Stimulated activated CD8-positive, alpha-beta memory T cell treated with anti-CD3 and anti-CD28 coated beads, Interleukin-15, amount 100 ng/mL, for 4 hours (primary cell): ENCODE data around the gene CFTR.

Experiments
- DNase-seq, 2 donors: peaks; one replicate each; pipeline ENCODE4 v3.0.0-alpha.2; 2020; ENCODE audit warnings: low read depth in 2 of 2

CFTR gene

DNA sequence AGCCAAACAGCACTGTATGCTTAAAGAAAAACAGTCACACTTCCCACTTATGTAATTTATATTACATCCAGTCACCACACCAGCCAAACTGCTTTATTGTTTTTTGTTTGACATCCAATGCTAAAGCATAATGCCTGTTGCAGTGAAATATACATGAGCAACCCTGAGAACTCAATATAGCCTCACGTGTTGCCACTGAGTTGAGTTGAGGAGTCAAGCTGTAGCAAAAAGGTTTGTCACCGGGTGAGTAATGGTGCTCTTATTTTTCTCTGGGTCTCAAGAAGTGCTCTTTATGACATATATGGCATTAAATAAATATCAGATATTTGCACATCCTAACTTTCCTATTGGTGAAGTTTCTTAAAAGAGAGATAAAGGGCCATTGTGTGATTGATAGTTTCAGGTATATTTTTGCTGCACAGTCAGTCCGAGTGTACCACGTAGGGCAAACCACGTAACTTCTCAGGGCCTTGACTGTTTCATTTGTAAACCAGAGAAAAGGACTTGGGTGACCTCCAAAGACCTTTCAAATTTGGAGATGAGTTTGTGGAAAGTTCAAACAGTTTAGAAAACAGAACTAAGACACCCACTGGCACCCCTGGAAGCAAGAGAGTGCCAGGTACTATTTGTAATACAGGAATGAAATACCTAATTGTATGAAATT, 168.5 kb downstream of the CFTR start:
- DNase-seq: no peak

DNA sequence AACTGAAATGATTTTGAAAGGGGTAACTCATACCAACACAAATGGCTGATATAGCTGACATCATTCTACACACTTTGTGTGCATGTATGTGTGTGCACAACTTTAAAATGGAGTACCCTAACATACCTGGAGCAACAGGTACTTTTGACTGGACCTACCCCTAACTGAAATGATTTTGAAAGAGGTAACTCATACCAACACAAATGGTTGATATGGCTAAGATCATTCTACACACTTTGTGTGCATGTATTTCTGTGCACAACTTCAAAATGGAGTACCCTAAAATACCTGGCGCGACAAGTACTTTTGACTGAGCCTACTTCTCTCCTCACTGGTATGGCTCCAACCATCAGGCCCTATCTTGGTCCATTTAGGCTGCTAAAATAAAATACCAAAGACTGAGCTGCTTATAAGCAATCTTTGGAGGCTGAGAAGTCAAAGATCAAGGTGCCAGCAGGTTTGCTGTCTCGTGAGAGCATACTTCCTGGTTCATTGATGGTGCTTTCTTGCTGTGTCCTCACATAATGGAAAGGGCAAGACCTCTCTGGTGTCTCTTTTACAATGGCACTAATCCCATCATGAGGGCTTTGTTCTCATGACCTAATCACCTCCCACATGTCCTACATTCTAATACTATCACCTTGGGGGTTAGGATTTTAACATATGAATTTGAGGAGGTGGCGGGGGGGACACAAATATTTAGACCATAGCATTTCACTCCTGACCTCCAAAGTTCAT, 173.3 kb downstream of the CFTR start:
- no peak for DNase-seq

DNA sequence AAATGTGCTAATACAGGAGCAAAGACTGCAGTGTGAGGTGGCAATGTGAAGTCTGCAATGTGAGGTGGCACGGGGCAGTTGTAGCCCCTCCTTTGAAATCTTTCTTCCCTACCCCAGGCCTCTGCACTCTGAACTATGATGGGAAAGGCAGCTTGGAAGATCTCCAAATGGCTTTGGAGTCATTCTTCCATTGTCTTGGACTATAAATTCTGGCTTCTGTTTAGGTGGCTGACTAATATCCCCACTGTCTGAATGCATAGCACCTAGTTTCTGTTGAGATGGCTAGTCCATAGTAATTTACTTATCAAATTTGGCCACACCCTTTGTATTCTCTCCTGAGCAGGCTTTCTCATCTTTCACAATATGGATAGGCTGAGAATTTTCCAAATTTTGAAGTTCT, 175.0 kb downstream of the CFTR start:
- no peak for DNase-seq

DNA sequence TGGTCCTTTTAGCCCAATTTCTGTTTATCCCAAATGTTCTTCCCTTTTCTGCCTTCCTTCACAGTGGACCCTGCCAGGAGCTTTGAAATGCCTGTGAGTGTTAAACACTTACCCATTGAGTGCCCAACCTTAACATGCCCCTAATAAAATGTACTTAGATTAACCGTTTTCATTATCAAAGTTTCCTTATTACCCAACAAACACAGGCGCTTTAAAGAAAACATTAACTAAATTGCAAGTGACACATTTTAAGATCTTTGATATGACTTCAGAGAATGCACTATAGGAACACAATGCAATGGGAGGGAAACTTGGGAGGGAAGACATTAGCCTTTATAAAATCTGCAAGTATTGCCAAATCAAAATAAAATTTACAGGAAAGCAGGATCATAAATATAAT, 177.0 kb downstream of the CFTR start:
- DNase-seq: no peak

DNA sequence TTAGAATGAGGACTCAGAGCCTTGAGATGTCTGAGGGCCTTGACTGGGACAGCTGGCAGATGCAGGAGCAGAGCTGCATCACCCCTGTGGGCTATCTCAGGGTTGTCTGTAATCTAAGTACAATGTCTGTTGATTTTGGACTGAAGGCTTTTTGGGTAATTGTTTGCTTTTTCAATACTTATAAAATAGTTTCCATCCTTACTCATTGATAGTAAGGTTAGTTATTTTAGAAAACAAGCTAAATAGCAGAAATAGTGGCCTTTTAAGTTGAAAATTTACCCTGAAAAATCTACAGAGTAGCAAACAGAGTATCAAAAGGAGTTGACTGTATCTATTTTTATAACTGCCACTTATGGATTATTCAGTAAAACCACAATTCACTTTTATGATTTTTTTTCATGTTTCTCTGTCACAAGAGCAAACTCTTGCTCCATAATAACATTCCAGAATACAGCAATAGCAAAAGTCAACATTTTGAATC, 179.7 kb downstream of the CFTR start:
- no peak for DNase-seq

DNA sequence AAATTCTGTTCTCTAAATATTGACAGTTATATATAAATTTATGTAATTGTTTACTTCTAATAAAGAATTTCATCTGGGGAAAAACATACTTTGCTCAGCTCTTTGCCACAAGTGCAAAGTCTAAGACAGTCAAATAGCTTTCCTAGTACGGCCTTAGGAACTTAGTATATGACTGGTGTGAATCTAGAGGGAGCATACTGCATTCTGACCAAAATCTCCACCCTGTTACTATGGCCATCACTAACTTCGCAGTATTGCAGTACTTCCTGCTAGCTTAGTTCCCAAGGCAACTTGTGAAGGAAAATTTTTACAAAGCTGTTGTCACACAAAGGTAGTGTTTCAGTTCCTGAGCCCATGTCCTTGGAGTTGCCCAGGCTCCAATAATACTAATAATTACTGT, 181.5 kb downstream of the CFTR start:
- DNase-seq: no peak

DNA sequence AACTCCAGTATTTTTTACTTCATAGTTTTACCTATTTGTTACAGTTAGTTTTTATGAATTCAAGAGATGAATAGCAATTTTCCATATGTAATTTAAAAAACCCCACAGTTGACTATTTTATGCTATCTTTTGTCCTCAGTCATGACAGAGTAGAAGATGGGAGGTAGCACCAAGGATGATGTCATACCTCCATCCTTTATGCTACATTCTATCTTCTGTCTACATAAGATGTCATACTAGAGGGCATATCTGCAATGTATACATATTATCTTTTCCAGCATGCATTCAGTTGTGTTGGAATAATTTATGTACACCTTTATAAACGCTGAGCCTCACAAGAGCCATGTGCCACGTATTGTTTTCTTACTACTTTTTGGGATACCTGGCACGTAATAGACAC, 184.2 kb downstream of the CFTR start:
- DNase-seq: no peak

DNA sequence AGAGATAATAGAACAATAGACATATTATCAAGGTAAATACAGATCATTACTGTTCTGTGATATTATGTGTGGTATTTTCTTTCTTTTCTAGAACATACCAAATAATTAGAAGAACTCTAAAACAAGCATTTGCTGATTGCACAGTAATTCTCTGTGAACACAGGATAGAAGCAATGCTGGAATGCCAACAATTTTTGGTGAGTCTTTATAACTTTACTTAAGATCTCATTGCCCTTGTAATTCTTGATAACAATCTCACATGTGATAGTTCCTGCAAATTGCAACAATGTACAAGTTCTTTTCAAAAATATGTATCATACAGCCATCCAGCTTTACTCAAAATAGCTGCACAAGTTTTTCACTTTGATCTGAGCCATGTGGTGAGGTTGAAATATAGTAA, 185.5 kb downstream of the CFTR start:
- no peak for DNase-seq

DNA sequence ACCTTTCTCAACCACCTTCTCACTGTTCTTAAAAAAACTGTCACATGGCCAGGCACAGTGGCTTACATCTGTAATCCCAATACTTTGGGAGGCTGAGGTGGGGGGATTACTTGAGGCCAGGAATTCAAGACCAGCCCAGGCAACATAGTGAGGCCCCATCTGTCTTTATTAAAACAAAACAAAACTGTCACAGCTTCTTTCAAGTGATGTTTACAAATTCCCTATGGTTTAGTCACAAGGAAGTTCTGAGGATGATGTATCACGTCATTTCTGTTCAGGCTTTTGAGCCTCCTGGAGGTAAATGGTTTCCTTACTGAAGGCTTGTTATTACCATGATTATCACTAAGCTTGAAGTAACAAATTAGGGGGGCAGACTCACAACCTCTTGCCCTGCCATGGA, 186.2 kb downstream of the CFTR start:
- no peak for DNase-seq

DNA sequence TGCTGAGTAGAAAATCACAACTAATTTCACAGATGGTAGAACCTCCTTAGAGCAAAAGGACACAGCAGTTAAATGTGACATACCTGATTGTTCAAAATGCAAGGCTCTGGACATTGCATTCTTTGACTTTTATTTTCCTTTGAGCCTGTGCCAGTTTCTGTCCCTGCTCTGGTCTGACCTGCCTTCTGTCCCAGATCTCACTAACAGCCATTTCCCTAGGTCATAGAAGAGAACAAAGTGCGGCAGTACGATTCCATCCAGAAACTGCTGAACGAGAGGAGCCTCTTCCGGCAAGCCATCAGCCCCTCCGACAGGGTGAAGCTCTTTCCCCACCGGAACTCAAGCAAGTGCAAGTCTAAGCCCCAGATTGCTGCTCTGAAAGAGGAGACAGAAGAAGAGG, 186.9 kb downstream of the CFTR start:
- DNase-seq: no peak

DNA sequence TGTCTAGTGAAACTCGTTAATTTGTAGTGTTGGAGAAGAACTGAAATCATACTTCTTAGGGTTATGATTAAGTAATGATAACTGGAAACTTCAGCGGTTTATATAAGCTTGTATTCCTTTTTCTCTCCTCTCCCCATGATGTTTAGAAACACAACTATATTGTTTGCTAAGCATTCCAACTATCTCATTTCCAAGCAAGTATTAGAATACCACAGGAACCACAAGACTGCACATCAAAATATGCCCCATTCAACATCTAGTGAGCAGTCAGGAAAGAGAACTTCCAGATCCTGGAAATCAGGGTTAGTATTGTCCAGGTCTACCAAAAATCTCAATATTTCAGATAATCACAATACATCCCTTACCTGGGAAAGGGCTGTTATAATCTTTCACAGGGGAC, 187.6 kb downstream of the CFTR start:
- DNase-seq: no peak

DNA sequence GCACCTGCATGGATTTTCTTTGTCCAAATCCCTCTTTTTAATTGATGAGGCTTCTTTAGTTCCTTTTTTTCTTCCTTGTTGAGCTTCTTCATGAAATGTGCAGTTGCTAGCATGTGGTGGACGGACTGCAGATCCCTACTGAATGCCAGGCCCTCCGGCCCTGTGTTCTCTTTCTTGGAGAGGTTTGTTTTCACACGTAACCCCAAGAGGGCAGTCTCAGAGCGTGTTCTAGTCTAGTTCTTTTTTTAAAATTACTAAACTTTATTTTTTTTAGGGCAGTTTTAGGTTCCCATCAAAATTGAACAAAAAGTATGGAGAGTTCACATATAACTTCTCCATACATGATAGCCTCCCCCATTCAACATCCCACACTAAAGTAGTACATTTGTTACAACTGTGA, 190.0 kb downstream of the CFTR start:
- DNase-seq: no peak

DNA sequence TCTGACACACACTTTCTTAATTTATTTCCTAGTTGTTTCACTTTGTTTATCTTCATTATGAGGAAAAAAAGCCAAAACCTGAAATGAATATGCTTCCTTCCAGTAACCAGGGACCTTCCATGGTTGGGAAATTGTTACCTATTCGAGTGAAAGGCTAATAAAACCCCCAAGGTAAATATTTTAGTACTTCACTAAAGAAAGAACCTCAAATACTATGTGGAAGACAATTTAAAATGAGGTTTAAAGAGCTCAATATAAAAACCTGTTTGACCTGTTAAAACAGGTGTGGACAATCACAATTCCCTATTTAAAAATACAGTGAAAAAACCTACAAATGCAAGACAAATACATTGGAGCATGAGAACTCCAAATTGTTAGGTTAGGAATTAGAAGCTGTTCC, 192.6 kb downstream of the CFTR start:
- no peak for DNase-seq

DNA sequence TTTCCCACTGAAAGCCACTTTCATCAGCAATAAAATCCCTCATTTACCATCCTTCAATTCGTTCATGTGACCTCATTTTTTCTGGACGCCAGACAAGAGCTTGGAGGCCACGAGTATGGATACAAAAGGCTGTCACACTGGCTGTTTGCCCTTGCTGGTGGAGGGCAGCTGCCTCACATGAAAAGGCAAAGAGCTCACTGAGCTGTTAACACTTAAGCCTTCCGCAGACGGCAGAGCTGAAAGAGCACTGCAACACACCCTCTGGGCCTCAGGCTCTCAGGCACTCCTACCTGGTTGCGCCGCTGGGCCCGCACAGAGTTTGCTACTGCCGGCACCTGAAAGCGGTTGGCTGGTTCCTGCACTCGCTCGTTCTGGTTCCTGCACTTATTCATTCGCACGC, 193.5 kb downstream of the CFTR start:
- DNase-seq: no peak

DNA sequence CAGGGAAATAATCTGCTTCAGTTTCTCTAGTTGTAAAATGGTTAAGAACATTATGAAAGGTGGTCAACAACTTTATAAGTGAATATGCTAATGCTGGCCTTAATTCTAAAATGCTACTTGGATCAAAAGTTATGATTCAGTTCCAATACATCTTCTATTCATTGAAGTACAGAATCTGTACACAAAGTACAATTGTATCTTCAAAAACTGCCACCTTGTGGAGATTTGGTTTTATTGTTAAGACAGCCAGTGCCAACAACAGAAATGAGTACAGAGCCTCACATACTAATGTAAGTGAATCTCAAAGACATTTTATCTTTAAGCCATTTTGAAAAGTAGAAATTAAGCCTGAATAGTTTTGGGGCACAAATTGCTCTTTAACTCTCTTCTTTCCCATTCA, 194.0 kb downstream of the CFTR start:
- no peak for DNase-seq

DNA sequence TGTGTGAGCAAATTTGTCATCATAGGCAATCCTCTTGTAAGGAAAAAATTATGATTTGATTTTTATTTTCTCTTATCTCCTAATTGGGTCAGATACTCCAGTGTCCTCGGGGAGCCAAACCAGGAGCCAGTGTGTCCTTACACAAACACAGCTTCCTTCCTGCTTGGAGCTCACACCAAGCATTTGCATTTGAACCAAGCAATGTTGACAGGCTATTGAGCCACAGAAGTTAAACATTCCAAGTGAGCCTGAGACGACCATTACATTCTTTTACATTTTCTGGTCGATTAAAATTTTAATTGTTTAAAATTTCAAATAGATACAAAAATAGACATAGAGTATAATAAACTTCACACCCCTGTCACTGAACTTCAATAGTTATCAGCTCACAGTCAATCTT, 194.8 kb downstream of the CFTR start:
- no peak for DNase-seq

DNA sequence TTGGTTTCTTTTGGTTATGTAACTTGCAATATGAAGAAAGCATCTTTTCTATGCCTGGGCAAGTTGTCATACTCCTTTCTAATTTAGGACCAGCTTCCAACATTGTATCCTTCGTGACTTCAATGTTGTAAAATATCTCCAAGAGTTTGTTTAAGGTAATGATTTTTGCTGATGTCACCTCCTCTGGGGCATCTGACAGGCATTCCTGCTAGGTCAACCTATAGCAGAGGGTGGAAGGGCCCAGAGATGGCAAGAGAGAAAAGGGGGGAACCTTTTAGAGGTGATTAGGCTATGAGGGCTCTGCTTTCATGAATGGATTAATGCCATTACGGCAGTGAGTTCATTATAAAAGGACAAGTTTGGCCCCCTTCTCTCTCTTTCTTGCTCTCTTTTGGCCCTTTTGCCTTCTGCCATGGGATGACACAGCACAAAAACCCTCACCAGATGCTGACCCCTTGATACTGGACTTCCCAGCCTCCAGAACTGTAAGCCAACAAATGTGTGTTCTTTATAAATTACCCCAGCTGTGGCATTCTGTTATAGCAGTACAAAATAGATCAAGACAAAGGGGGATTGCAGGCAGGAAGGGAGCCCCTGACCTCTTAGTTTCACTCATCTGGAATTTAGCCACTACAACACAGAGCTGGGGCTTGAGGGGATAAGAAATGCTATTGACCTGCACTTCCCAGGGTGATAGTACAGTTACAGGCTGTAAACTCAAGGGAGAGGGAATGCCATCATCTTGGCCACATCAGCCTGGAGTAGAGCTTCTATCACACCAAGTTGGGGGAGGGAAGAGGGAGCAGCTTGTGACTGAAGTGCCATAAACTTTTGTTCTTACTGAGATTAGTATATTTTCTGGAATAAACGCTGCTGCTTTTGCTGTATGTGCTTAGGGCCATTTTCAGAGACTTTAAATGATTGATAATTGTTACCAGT, 195.9 kb downstream of the CFTR start:
- no peak for DNase-seq

DNA sequence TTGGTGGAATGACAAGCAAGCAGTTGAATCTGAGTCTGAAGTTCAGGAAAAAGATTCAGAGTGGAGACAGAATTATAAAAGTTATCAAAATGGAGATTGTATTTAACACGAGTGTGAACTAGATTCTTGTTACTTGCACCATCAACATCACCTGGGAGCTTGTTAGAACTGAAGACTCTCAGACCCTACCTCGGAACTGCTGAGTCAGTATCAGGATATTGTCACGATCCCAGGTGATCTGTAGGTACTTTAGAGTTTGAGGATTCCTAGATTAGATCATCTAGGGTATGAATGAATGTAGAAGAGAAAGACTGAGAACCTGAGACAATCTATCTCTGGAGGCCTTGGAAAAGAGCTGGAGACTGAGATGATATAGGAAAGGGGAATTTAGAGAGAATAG, 199.3 kb downstream of the CFTR start:
- DNase-seq: no peak

DNA sequence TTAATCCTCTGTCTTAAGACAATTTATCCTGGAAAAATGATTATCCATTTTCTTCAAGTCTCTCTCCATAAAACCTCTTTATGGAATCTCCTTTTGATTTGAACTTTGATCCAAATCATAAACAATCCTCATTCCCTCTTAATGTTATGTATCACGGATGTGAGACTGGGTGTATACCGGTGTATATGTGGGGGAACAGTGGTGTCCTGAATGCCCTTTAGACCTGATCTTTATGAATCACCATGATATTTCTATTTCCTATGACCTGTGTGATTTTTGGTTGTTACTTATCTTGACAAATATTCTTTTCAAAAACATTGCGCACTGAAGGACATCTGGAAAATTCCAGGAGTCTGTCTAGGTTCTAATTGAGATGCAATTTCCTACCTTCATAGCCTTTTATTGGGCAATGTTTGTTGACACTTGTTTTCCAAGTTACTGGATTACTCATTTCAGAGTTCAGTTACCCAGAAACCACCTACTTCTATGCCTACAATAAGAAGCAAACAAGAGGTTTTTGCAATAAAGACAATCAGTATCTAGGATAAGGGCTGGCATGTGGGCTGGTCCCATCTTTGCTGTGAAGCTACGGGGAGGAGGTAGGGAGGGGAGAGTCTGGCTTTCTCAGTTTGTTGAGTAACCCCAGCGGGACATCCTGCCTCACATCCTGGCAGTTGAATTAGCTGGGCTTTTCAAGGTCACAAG, 203.0 kb downstream of the CFTR start:
- DNase-seq: no peak

DNA sequence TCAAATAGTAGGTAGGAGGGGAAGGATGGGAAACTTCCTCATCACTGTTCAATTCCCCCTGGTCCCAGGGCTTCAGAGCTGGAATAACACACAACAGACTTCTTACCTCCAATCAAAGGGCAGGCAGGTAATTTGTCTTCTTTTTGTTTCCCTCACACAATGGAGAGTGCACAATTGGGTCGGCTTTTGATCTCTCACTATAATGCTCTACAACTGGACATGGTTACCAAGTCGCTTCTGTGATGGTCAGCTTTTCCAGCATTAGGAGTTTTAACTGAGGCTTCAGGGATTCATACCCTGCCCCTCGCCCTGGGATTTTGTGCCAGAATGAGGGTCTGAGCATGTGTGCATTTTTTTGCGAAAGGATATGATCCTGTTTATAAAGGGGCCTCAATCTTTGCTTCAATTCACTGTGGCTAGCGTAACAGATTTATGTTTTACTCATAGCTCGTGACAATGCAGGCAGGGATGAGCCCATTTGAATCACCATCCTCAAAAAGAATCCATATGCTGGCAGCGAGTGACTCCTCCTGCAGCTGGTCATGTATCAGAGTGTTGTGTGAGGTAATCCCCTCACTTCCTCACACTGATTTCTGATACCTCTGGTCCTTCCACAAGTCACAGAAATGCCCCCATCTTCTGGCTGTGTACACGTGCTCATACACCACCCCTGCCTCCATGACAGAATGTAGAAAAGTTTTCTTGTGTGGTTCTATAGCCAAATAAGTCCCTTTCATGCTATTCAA, 203.8 kb downstream of the CFTR start:
- no peak for DNase-seq

DNA sequence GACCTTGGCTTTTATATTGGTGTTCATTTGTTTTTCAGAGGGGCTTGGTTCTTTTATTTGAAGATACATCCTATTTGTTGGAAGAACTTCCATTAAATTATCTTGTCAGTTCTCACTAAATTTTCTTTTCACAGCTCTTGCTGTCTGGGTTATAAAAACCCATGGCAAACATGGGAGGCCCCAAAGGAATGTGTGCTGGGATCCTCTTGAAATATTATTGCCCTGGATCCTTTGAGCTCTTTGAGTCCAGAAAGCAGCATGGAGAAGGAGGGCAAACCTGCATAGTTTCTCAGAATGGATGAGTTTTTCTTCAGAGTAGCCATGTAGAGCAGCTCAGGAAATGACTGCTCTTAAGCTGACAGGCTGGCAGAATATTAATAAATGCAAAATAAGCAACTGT, 206.0 kb downstream of the CFTR start:
- DNase-seq: no peak
